Liver (tissue), 9 donors: ENCODE data around the gene EGFR. TPM values are rescaled to one million over a fixed set of nuclear protein-coding genes. Genes with fewer than 3 reads are reported as not detected.

Experiments
- DNase-seq: peaks from one replicate; pipeline ENCODE4 v3.0.0-alpha.2; 2017; ENCODE audit warnings: low spot score
- H3K27ac ChIP-seq, 2 donors: one replicate each; pipeline ENCODE4 v1.7.0; 2013; ENCODE audit warnings: inconsistent platforms in 2 of 2, low read length in 2 of 2, control low read depth in 1 of 2, low read depth in 1 of 2, mild to moderate bottlenecking in 1 of 2
- H3K27me3 ChIP-seq, 4 donors: one replicate each; pipeline versions ENCODE4 v1.6.1 to v1.7.0; 2013; ENCODE audit warnings: low read length in 3 of 4, inconsistent platforms in 1 of 4, mild to moderate bottlenecking in 1 of 4, moderate library complexity in 1 of 4; ENCODE audit not compliant: control insufficient read depth in 4 of 4, insufficient read depth in 4 of 4
- H3K36me3 ChIP-seq, 4 donors: one replicate each; pipeline versions ENCODE4 v1.6.1 to v1.7.0; 2013; ENCODE audit warnings: low read length in 3 of 4, mild to moderate bottlenecking in 3 of 4, low read depth in 1 of 4, moderate library complexity in 1 of 4; ENCODE audit not compliant: control insufficient read depth in 4 of 4, insufficient read depth in 3 of 4
- H3K4me1 ChIP-seq, 4 donors: one replicate each; pipeline versions ENCODE4 v1.6.1 to v1.7.0; 2013; ENCODE audit warnings: low read length in 3 of 4, mild to moderate bottlenecking in 3 of 4, moderate library complexity in 1 of 4; ENCODE audit not compliant: control insufficient read depth in 4 of 4, insufficient read depth in 4 of 4
- H3K4me3 ChIP-seq, 3 donors: one replicate each; pipeline versions ENCODE4 v1.6.1 to v1.7.0; 2013; ENCODE audit warnings: low read length in 3 of 3, control low read depth in 1 of 3, low read depth in 1 of 3, mild to moderate bottlenecking in 1 of 3
- H3K9ac ChIP-seq, 2 donors: one replicate each; pipeline ENCODE4 v1.7.0; 2013; ENCODE audit warnings: low read length in 2 of 2, mild to moderate bottlenecking in 2 of 2, moderate library complexity in 2 of 2, control low read depth in 1 of 2, low read depth in 1 of 2
- H3K9me3 ChIP-seq, 4 donors: one replicate each; pipeline versions ENCODE4 v1.6.1 to v1.7.0; 2013; ENCODE audit warnings: low read length in 3 of 4; ENCODE audit not compliant: control insufficient read depth in 4 of 4
- CTCF ChIP-seq: fragments of 150-350 bp; IDR thresholded peaks from 2 replicates; pipeline ENCODE4 v1.5.1; 2017; ENCODE audit warnings: improper control_type of control experiment, low read depth, low read length; ENCODE audit not compliant: missing input control
- FOXA2 ChIP-seq: IDR thresholded peaks from 2 replicates; pipeline ENCODE4 v1.6.1; 2016; ENCODE audit warnings: antibody characterized with exemption
- HNF4A ChIP-seq, 2 donors: conservative IDR thresholded peaks; 2 replicates each; pipeline ENCODE4 v1.6.1; 2016; ENCODE audit warnings: antibody characterized with exemption in 2 of 2, mild to moderate bottlenecking in 2 of 2
- HNF4G ChIP-seq: IDR thresholded peaks from 2 replicates; pipeline ENCODE4 v1.6.1; 2016; ENCODE audit warnings: antibody characterized with exemption
- JUND ChIP-seq, 2 donors: IDR thresholded peaks; 2 replicates each; pipeline ENCODE4 v1.6.1; 2016; ENCODE audit warnings: antibody characterized with exemption in 2 of 2
- NR2F2 ChIP-seq: IDR thresholded peaks from 2 replicates; pipeline ENCODE4 v1.6.1; 2016; ENCODE audit warnings: antibody characterized with exemption
- RAD21 ChIP-seq, 2 donors: IDR thresholded peaks; 2 replicates each; pipeline ENCODE4 v1.6.1; 2016; ENCODE audit warnings: antibody characterized with exemption in 2 of 2, mild to moderate bottlenecking in 2 of 2
- REST ChIP-seq: IDR thresholded peaks from 2 replicates; pipeline ENCODE4 v1.6.1; 2016; ENCODE audit warnings: antibody characterized with exemption, mild to moderate bottlenecking
- RXRA ChIP-seq, 2 donors: IDR thresholded peaks; 2 replicates each; pipeline ENCODE4 v1.6.1; 2017 to 2018; ENCODE audit warnings: antibody characterized with exemption in 2 of 2, mild to moderate bottlenecking in 1 of 2
- SP1 ChIP-seq: IDR thresholded peaks from 2 replicates; pipeline ENCODE4 v1.6.1; 2018; ENCODE audit warnings: antibody characterized with exemption, mild to moderate bottlenecking
- TAF1 ChIP-seq: conservative IDR thresholded peaks from 2 replicates; pipeline ENCODE4 v1.6.1; 2016; ENCODE audit warnings: antibody characterized with exemption, mild to moderate bottlenecking
- WGBS: extraction: QIAGEN DNeasy Blood & Tissue Kit; methylation state at CpG from one replicate; pipeline ENCODE4 v1.1.7; 2013; 5-methylcytosine and 5-hydroxymethylcytosine counted together
- polyA plus RNA-seq, 2 donors: library from polyadenylated mRNA; stranded (reverse) in 1 of 2; unstranded in 1 of 2; fragments of 200-250 nt in 1 of 2; fragments of >200 nt in 1 of 2; fragmentation: Nextera tagmentation in 1 of 2; extraction: Ambion mirVana in 1 of 2; gene quantifications; one replicate each; pipeline versions ENCODE4 v1.2.1 to v1.2.3, GENCODE V29; 2013 to 2015
- total RNA-seq, 2 donors: library from RNA; depleted of rRNA; stranded (reverse); fragments of >200 nt; gene quantifications; one replicate each; pipeline ENCODE4 v1.2.3, GENCODE V29; 2014
- donor health status: healthy.
- donor health status: healthy.
- donor health status: healthy.
- donor health status: healthy.
- donor health status: healthy.

Gene EGFR
- total and polyA plus RNA-seq, 4 donors: 22.6 to 37.0 (median 27.7) TPM

GRCh38 chr7:55187701-55188491 is 169.1 kb downstream of the EGFR start (continued):
- no peak for TF ChIP-seq CTCF
- no peak for TF ChIP-seq NR2F2
- no peak for TF ChIP-seq JUND (IDR thresholded peaks at IDR 0.05)
- no peak for TF ChIP-seq HNF4G
- no peak for TF ChIP-seq HNF4A (conservative IDR thresholded peaks at IDR 0.05)
- no peak for TF ChIP-seq FOXA2
- TF ChIP-seq RXRA (IDR thresholded peaks at IDR 0.05): no peak

GRCh38 chr7:55188590-55189138 is 169.8 kb downstream of the EGFR start:
- H3K4me1 ChIP-seq: peaks cover 0 to 7% (median 4%) of the 10 kb centered on the region in 4 donors
- peak overlapping the region in 1 of 2 donors; percentile 21 for H3K9ac ChIP-seq
- H3K36me3 ChIP-seq: peaks cover 13 to 55% (median 35%) of the 10 kb centered on the region in 4 donors
- WGBS: 48% methylated on average over 15 of the region's 15 CpGs
- no peaks in the 10 kb centered on the region for H3K27me3 ChIP-seq
- no peak overlapping the region for H3K4me3 ChIP-seq
- no peaks in the 10 kb centered on the region for H3K9me3 ChIP-seq
- H3K27ac ChIP-seq: no peak overlapping the region
- peak; percentile 58 for DNase-seq
- TF ChIP-seq HNF4G: peak; percentile 13
- TF ChIP-seq SP1: peak; percentile 27
- TF ChIP-seq CTCF: no peak
- no peak for TF ChIP-seq RAD21 (IDR thresholded peaks at IDR 0.05)
- no peak for TF ChIP-seq RXRA (IDR thresholded peaks at IDR 0.05)
- no peak for TF ChIP-seq REST
- TF ChIP-seq HNF4A (conservative IDR thresholded peaks at IDR 0.05): peak in 1 of 2 donors; percentile 29
- TF ChIP-seq NR2F2: no peak
- TF ChIP-seq TAF1: no peak
